Spleen (tissue), 7 donors: Measurements from ENCODE around the gene TAS2R46.

ENCODE experiments used
- POLR2AphosphoS5 ChIP-seq, 3 donors: sonication (generic); formaldehyde crosslinking; IDR thresholded peaks; one replicate each; pipeline ENCODE4 v1.5.1; 2017; ENCODE audit warnings: antibody characterized with exemption in 3 of 3
- TF ChIP-seq, protein P1 (sequence below), 11 experiments: fragments of 200-600 bp in 7 of 11; fragments of 450-650 bp in 4 of 11; sonication (generic) in 4 of 11; IDR thresholded peaks in 8 of 11; conservative IDR thresholded peaks in 3 of 11; 1 replicate in 7 of 11; 2 replicates in 4 of 11; pipeline versions ENCODE4 v1.4.0 to v1.8.0; 2016 to 2021; ENCODE audit warnings: antibody characterized with exemption in 11 of 11, inconsistent platforms in 4 of 11, mild to moderate bottlenecking in 1 of 11
- donor health status: DM: no; HTN: no; CAD: no; lungs with moderate emphysema.
- donor health status: DM: no; HTN: no; CAD: no.
- donor health status: DM: no; HTN: no; CAD: no.

DNA sequence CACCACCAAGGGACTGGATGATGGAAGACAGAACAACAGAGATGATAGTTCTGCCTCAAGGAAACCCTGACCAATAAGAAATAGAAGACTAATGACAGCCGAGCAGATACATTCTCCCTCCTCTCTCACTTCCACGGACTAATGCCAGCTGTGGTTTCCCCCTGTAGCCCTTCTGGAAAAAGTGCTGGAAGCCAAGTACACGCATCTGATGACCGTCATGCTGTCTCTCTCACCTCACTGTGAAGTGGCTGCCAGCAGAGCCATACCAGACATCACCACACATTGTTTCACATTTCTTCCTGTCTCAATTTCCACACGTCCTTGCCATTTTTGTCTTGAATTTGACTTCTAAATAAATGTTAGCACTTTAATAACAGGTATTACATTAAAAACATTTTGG, 27.2 kb upstream of the TAS2R46 start:
- TF ChIP-seq, protein P1, sequence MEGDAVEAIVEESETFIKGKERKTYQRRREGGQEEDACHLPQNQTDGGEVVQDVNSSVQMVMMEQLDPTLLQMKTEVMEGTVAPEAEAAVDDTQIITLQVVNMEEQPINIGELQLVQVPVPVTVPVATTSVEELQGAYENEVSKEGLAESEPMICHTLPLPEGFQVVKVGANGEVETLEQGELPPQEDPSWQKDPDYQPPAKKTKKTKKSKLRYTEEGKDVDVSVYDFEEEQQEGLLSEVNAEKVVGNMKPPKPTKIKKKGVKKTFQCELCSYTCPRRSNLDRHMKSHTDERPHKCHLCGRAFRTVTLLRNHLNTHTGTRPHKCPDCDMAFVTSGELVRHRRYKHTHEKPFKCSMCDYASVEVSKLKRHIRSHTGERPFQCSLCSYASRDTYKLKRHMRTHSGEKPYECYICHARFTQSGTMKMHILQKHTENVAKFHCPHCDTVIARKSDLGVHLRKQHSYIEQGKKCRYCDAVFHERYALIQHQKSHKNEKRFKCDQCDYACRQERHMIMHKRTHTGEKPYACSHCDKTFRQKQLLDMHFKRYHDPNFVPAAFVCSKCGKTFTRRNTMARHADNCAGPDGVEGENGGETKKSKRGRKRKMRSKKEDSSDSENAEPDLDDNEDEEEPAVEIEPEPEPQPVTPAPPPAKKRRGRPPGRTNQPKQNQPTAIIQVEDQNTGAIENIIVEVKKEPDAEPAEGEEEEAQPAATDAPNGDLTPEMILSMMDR (IDR thresholded peaks at IDR 0.05 in 8 of 11, conservative IDR thresholded peaks at IDR 0.05 in 3 of 11): no peak
- no peak for TF ChIP-seq POLR2AphosphoS5 (IDR thresholded peaks at IDR 0.05)
